ENCODE measurements around the gene NRARP.

NRARP gene

GRCh38 chr9:137255448-137256114 is 46.5 kb downstream of the NRARP start:
- peak in 1 of 2 experiments; percentile 53 for DNase-seq

- DNase-seq = peak; percentile 65 to 88
Observed at GRCh38 chr9:137254624-137255447, 47.2 kb downstream of the NRARP start, which contains the start of gene NELFB. Gene NELFB, plus strand, starts transcription at chr9:137255327.

GRCh38 chr9:137253717-137254623 is 48.1 kb downstream of the NRARP start:
- DNase-seq = no peak

DNA sequence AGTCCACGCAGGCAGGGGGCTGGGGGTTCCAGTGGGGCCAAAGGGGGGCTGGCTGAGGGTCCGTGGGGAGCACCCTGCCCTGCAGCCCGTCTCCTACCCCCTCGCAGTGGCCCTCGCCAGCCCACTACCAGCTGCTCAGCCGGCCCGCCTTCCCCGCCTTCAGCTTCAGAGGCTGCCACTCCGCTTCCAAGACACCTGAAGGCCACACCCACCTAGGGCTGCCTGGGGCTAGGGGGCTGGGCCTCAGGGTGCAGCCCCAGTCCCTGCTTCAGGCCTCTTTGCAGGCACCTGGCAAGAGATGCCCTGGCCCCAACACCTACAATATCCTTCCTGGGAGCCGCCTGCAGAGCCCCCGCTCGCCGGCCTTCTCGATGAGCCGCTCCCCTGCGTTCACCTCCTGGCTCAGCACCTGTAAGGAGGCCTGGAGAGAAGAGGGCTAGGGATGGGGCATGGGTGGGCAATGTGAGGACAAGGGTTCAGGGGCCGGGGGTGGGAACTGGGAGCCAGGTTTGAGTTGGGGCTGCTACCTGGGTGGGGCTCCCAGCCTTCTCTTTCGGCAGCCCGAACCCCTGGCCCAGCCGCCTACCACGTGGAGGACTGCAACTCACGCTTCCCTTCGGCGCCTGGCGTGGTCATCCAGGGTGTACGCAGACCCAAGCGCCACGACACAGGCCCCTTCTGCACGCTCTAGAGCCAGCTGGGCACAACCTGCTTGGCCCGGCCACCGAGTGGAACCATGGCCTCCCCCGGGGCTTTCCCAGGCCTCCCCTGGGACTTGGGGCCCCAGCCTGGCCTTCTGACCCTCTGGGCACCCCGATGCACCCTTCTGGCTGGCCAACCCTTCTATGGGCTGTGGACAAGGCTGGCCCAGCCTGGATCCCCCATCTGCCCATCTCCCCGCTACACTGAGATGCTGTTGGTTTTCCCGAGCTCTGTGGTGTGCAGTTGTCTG is 49.2 kb downstream of the NRARP start:
- DNase-seq = no peak

DNA sequence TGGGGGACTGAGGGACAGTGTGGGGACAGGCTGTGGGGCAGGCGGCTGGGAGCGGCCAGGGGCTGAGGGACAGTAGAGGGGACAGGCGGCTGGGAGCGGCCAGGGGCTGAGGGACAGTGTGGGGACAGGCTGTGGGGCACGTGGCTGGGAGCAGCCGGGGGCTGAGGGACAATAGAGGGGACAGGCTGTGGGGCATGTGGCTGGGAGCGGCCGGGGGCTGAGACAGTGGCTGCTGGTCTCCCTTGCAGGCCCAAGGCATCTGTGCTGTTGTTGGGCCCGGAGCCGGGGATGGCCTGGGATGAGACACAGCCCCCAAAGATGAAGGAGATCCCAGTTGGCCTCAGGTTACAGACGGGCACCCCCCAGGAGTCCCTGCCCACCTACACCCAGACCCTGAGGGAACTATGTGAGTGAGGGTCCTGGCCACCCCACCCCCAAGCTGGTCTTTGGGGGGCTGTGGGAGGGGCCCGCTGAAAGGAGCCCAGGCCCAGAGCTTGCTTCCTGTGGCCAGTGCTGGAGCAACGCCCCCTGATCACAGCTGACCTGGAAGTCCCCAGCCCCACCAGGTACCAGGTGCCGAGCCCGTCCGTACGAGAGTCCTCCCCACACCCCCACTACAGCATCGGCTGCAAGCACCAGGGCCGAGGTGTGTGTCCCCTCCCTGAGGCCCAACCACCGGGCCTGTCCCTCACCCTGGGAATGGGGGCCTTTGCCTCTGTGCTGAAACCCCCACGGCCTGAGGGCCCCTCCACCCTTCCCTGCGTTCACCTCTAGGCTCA is 50.4 kb downstream of the NRARP start:
- DNase-seq = no peak

GRCh38 chr9:137251194-137251461 is 50.9 kb downstream of the NRARP start, which contains the start of gene STPG3:
Gene STPG3, plus strand, starts transcription at chr9:137251286. Its CDS starts 1 bp downstream, at chr9:137251287.
- no peak for DNase-seq

DNA sequence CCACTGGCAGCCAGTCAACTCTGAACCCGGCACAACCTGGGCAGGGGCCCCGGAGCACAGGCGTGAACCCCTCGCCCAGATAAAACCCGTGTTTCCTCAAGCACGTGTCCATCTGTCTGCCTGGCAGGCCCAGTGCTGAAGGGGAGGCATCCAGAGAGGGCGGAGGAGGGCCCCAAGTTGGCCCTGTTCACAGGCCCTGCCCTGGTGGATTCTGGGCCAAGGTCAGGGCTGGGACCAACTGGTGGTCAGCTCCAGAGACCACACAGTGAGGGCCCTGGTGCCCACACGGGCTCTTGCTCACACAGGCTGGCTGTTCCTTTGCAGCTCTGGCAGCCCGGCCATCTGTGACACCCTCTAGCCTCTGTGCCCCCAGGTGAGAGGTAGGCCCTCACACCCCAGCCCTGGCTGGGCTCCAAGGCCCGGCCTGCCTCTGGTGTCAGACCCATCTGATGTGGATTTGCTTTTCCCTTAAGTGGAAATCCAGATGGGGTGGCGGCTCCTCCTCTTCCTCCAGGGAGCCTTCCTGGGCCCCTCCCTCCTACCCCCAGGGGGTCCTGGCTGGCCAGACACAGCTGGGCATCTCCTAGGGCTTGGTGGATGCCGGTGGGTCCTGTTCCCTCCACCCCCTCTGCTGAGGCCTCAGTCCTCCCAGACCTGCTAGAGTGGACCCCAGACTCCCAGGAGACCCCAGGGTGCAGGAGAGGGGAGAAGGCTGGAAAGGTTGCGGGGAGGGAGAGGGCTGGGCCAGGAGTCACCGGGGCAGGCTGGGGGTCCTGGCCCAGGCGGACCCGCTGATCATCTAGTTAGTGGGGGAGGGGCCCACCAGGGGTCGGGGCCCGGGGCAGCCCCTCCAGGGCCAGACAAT is 51.5 kb downstream of the NRARP start:
- no peak for DNase-seq
